Measurements from ENCODE around the gene MORN4. TPM values are rescaled to one million over a fixed set of nuclear protein-coding genes. Genes with fewer than 3 reads are reported as not detected.
A peak's percentile ranks its signal among the peaks of the same experiment; 100 is the strongest.

Gene MORN4
- total RNA-seq, 4 donors from 2014 or later = 3.7 to 8.2 (median 7.1) TPM

DNA sequence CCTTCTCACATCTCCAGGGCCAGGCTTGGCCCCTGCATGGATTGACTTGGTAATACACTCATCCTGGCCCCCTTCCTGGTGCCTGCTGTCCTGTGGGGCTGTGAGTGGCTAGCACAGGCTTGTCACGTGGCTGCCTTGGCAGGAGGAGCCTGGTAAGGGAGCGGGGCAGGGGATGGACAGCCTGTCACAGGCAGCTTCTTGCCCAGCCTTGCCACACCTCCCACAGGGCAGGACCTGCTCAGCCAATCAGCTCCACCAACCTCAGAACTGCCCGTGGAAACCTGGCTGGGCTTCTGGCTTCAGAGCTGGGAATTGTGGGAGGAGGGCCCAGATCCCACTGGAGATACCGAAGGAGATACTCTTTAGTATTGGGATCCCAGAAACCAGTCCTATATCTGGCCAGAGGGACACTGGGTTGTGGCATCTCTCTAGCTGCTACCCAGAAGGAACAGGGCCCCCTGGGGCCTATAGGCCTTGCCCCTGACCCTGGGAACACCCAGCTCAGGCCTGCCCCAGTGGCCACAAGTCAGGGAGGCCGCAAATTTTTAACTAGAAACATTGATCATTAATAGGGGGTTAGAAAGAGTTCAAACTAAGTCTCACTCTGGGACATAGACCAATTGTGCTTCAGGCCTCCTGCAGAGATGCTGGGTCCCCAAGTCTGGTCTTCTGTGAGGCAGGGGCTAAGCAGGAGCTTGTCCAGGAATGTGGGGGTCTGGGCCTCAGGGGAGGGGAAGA is 49.1 kb downstream of the MORN4 start, which contains the start of gene HOGA1:
Gene HOGA1, plus strand, starts transcription at position 330 of the 738 bp plus-strand sequence. Its CDS starts 315 bp downstream, at position 645.
- H3K9me3 ChIP-seq = no peaks in the 10 kb centered on the region
- peak within 1 kb of the TSS in 1 of 4 donors; percentile 15 for H3K4me3 ChIP-seq
- peak within 1 kb of the TSS in 3 of 4 donors; percentile 16 to 69 (median 22) for H3K27ac ChIP-seq
- peak; percentile 37 to 54 for DNase-seq (ENCODE audit: low spot score in 2 of 2)
- H3K4me1 ChIP-seq = peaks cover 0 to 17% (median 0%) of the 10 kb centered on the region in 4 donors
- H3K36me3 ChIP-seq = no peaks in the 10 kb centered on the region
- TF ChIP-seq, protein P1, sequence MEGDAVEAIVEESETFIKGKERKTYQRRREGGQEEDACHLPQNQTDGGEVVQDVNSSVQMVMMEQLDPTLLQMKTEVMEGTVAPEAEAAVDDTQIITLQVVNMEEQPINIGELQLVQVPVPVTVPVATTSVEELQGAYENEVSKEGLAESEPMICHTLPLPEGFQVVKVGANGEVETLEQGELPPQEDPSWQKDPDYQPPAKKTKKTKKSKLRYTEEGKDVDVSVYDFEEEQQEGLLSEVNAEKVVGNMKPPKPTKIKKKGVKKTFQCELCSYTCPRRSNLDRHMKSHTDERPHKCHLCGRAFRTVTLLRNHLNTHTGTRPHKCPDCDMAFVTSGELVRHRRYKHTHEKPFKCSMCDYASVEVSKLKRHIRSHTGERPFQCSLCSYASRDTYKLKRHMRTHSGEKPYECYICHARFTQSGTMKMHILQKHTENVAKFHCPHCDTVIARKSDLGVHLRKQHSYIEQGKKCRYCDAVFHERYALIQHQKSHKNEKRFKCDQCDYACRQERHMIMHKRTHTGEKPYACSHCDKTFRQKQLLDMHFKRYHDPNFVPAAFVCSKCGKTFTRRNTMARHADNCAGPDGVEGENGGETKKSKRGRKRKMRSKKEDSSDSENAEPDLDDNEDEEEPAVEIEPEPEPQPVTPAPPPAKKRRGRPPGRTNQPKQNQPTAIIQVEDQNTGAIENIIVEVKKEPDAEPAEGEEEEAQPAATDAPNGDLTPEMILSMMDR (IDR thresholded peaks at IDR 0.05) = no peak
- TF ChIP-seq EP300 (IDR thresholded peaks at IDR 0.05) = no peak
- peak in 1 of 2 donors; percentile 23 for TF ChIP-seq POLR2A (IDR thresholded peaks at IDR 0.05)
- H3K27me3 ChIP-seq = no peaks in the 10 kb centered on the region
- WGBS, 2 donors = 40 to 51% methylated on average over 5 of the region's 5 CpGs

DNA sequence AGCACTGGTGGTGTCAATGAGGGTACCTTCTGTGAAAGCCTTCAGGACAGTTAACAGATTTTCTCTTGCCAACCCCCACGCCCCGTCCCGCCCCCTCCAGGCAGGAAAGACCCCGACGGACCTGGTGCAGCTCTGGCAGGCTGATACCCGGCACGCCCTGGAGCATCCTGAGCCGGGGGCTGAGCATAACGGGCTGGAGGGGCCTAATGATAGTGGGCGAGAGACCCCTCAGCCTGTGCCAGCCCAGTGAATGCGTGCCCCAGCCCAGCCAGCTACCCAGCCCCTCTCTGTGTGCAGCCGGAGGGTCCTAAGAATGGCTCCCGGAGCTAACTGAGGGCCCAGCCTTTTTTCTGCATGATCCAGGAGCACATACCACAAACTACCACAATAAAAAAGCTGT is 49.8 kb downstream of the MORN4 start:
- Histone ChIP-seq H3K27ac (no peak overlapping the region), H3K4me3 (no peak overlapping the region), H3K9me3 (no peaks in the 10 kb centered on the region)

DNA sequence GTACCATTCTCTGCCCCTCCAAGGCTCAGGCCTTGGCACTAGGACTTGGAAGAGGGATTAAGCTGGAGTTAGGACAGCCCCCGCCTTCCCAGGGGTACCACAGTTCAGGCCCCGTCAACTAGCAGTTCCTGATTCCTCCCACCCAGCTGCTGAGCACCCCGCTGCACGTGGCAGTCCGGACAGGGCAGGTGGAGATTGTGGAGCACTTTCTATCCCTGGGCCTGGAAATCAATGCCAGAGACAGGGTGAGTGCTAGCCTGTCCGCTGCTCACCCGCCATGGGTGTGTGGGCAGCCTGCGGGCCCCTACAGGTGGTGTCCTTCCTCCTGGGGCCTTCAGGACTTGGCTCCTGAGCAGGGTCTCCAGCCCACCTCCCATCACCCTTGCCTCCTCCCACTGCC is 51.1 kb downstream of the MORN4 start:
- no peak for DNase-seq (ENCODE audit: low spot score in 2 of 2)
- Histone ChIP-seq H3K27me3 (no peaks in the 10 kb centered on the region), H3K4me1 (peaks cover 0 to 17% (median 0%) of the 10 kb centered on the region in 4 donors), H3K36me3 (no peaks in the 10 kb centered on the region), H3K27ac (no peak overlapping the region), H3K4me3 (no peak overlapping the region), H3K9me3 (no peaks in the 10 kb centered on the region)
- WGBS, 2 donors = 92 to 93% methylated on average over 8 of the region's 8 CpGs
- TF ChIP-seq EP300 (IDR thresholded peaks at IDR 0.05) (no peak), POLR2A (IDR thresholded peaks at IDR 0.05) (no peak)
- TF ChIP-seq, protein P1 (IDR thresholded peaks at IDR 0.05) = no peak

More for the DNA sequence above, 49.8 kb downstream of the MORN4 start:
- peaks cover 0 to 17% (median 0%) of the 10 kb centered on the region in 4 donors for H3K4me1 ChIP-seq
- no peak for DNase-seq (ENCODE audit: low spot score in 2 of 2)
- H3K27me3 ChIP-seq = no peaks in the 10 kb centered on the region
- WGBS, 2 donors = 89 to 92% methylated on average over 12 to 13 of the region's 13 CpGs
- H3K36me3 ChIP-seq = no peaks in the 10 kb centered on the region
- TF ChIP-seq, protein P1 (IDR thresholded peaks at IDR 0.05) = no peak
- TF ChIP-seq EP300 (IDR thresholded peaks at IDR 0.05) = no peak
- no peak for TF ChIP-seq POLR2A (IDR thresholded peaks at IDR 0.05)

DNA sequence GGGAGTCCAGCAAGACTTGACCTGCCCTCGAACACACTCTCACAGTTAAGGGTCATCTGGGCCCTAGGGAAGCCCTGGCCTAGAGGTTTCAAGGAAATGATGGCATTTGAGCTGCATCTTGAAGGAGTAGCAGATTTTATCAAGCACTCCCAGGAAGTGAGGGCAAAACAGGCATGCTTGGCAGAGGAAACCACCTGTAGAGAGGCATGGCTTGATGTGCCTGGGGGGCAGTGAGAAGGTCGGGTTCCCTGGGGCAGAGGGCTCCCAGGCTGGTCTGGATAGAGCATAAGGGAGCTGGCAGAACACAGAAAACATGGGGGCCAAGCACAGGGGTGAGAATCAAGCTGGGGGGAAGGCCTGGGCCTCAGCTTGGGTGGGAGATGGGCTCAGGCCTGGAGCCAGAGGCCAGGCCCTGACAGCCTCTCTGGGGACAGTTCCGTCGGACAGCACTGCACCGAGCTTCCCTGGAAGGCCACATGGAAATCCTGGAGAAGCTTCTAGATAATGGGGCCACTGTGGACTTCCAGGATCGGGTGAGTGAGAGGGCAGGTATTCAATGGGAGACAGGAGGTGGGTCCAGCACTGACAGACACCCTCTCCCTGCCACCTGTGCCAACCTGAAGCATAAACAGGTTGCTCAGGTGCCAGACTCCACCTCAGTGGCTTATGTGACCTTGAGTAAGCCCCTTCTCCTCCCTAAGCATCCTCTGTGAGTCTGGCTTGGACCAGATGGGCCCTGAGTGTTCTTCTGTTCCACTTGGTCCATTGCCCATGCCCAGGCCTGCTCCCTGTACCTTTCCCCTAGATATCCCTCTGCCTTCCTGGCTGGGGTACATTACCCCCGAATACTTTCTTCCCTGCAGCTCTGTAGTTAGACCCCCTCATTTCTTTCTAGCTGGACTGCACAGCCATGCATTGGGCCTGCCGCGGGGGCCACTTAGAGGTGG is 52.6 kb downstream of the MORN4 start:
- Histone ChIP-seq H3K9me3 (no peaks in the 10 kb centered on the region), H3K4me1 (peaks cover 0 to 17% (median 0%) of the 10 kb centered on the region in 4 donors), H3K27me3 (no peaks in the 10 kb centered on the region), H3K36me3 (no peaks in the 10 kb centered on the region), H3K27ac (no peak overlapping the region), H3K4me3 (no peak overlapping the region)
- DNase-seq (ENCODE audit: low spot score in 2 of 2) = no peak
- WGBS, 2 donors = 68 to 75% methylated on average over 9 of the region's 9 CpGs
- no peak for TF ChIP-seq POLR2A (IDR thresholded peaks at IDR 0.05)
- TF ChIP-seq, protein P1 (IDR thresholded peaks at IDR 0.05) = no peak
- no peak for TF ChIP-seq EP300 (IDR thresholded peaks at IDR 0.05)

All from tibial nerve (tissue), 4 donors.